ENCODE results near the gene CBX8. TPM values are rescaled to one million over a fixed set of nuclear protein-coding genes. Genes with fewer than 3 reads are reported as not detected.

The CBX8 gene
- polyA plus RNA-seq, 1 experiment = 0.32 TPM

DNA sequence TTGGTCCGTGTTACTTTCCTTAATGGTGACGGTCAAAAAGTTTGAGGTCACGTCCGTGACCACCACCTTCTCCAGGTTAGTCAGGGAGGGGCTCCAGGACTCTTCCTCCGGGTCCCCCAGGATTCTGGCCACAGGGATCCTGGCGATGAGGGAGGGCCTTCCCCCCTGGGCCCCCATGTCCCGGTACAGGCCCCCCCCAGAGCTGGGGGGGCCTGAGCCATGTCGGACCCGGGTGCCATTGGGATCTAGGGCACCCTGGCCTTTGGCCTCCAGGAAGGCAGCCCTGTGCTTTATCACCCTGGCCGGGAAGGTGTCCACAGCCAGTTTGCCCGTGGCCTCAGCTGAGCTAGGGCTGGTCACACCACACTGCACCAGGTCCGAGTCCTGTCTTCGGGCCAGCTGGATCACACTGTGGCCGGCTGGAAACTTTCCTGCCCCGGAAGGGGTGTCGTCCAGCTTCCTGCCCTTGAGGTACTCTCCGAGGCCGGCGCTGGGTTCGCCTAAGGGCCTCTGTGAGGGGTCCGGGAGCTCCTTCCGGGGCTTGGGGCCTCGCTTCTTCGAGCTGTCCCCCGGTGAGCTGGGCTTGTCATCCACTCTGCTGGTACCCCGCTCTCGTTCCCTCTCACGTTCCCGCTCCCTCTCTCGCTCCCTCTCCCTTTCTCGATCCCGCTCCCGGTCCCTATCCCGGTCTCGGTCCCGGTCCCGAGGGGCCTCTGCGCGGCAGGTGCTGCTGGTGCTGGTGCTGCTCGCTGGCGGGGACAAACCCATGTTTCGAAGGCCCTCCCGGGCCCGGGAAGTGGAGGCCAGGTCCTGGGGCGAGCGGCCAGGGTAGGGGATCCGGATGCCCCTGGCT is 2.0 kb downstream of the CBX8 start:
- DNase-seq (ENCODE audit: low read depth) = no peak
- TF ChIP-seq, protein P1, sequence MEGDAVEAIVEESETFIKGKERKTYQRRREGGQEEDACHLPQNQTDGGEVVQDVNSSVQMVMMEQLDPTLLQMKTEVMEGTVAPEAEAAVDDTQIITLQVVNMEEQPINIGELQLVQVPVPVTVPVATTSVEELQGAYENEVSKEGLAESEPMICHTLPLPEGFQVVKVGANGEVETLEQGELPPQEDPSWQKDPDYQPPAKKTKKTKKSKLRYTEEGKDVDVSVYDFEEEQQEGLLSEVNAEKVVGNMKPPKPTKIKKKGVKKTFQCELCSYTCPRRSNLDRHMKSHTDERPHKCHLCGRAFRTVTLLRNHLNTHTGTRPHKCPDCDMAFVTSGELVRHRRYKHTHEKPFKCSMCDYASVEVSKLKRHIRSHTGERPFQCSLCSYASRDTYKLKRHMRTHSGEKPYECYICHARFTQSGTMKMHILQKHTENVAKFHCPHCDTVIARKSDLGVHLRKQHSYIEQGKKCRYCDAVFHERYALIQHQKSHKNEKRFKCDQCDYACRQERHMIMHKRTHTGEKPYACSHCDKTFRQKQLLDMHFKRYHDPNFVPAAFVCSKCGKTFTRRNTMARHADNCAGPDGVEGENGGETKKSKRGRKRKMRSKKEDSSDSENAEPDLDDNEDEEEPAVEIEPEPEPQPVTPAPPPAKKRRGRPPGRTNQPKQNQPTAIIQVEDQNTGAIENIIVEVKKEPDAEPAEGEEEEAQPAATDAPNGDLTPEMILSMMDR (IDR thresholded peaks at IDR 0.05; ENCODE audit: insufficient read depth, low read depth, low read length) = no peak
- ChIA-PET CTCF (interaction anchor here (0.7 to 3.3 kb wide), 6 partner anchors 17 to 214 kb away, joined by 3 to 10 read pairs (median 5); partner anchors contain the start of gene CBX4), POLR2A (no interaction called here)
- peaks cover 9% of the 10 kb centered on the region for H3K36me3 ChIP-seq (ENCODE audit: control insufficient read depth, insufficient read depth, low read length)
- H3K4me3 ChIP-seq (ENCODE audit: low read depth, low read length) = no peak overlapping the region
- peaks cover 34% of the 10 kb centered on the region for H3K27me3 ChIP-seq (ENCODE audit: control insufficient read depth, insufficient read depth, low read length)

DNA sequence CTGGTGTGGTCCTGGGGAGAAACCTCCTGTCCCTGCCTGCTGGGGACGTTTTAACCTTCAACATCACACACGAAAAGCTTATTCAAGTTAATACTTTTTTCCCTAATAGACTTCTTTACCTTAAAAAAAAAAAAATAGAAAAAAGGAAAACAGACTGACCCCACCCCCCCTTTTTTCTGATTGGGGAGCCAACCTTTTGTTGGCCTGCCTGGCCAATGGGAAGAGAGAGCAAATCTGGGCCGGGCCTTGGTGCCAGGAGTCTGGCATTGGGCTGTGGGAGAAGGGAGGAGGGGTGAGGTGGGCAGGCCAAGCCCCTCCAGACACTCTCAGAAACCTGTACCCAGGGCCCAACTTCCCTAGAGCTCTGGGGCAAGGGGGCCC is 3.0 kb downstream of the CBX8 start:
- Histone ChIP-seq H3K27me3 (ENCODE audit: control insufficient read depth, insufficient read depth, low read length) (peaks cover 32% of the 10 kb centered on the region), H3K4me3 (ENCODE audit: low read depth, low read length) (peak overlapping the region; percentile 51), H3K36me3 (ENCODE audit: control insufficient read depth, insufficient read depth, low read length) (peaks cover 9% of the 10 kb centered on the region)
- TF ChIP-seq, protein P1 (IDR thresholded peaks at IDR 0.05; ENCODE audit: insufficient read depth, low read depth, low read length) = no peak
- ChIA-PET POLR2A (interaction anchor here (0.5 kb wide), 1 partner anchor 45 kb away, joined by 3 read pairs; the partner anchor contains the start of gene CBX4), CTCF (interaction anchor here (0.7 to 3.3 kb wide), 8 partner anchors 18 to 199 kb away, joined by 3 to 10 read pairs (median 4); partner anchors contain the start of gene CBX4)
- DNase-seq (ENCODE audit: low read depth) = no peak

DNA sequence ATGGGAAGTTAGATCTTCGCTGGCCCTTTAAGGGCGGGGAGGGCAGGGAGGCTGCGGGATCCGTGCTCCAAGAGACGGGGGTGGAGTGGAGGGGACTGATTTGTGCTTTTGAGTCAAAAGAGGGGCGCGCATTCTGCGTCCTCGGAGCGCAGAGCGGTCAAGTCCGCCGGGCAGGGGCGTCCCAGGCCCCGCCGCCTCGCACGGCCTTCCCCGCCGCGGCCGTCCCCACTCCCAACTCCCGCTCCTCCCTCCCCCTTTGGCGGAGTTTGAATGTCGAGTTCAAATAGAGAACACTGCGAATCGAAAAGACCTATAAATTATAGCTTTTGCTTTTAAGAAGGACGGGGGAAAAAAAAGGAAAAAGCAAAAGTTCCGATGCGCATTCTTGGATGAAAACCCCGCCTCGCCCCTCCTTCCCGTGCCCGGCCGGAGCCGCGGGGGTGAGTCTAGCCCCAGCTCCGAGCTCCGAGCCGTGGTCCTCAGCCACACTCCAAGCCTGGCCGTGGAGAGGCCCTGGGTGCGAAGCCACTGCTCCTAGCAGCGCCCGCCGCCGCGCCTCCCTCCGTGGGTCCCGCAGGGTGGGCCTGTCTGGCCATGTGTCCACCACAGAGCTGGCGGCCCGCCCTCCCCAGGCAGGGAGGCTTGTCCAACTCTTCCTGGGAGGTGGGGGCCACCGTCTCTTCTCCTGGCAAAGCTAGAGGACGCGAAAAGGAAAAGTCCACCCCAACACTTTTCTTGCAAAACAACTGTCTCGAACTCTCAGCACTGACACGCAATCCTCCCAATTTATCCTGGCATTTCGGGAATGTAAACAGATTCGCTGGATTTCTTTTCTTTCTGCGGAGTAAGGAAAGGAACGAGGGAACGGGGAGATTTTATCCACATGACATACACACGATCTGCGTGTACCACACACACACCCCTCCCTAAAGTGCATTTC is 3.6 kb downstream of the CBX8 start:
- DNase-seq (ENCODE audit: low read depth) = peak; percentile 87
- Histone ChIP-seq H3K36me3 (ENCODE audit: control insufficient read depth, insufficient read depth, low read length) (peaks cover 9% of the 10 kb centered on the region), H3K4me3 (ENCODE audit: low read depth, low read length) (peak overlapping the region; percentile 51), H3K27me3 (ENCODE audit: control insufficient read depth, insufficient read depth, low read length) (peaks cover 31% of the 10 kb centered on the region)
- CTCF ChIA-PET = interaction anchor here (0.6 to 3.3 kb wide), 8 partner anchors 18 to 200 kb away, joined by 3 to 10 read pairs (median 4); partner anchors contain the start of gene CBX4
- POLR2A ChIA-PET = interaction anchor here (0.5 kb wide), 1 partner anchor 46 kb away, joined by 3 read pairs; the partner anchor contains the start of gene CBX4
- TF ChIP-seq, protein P1 (IDR thresholded peaks at IDR 0.05; ENCODE audit: insufficient read depth, low read depth, low read length) = no peak

DNA sequence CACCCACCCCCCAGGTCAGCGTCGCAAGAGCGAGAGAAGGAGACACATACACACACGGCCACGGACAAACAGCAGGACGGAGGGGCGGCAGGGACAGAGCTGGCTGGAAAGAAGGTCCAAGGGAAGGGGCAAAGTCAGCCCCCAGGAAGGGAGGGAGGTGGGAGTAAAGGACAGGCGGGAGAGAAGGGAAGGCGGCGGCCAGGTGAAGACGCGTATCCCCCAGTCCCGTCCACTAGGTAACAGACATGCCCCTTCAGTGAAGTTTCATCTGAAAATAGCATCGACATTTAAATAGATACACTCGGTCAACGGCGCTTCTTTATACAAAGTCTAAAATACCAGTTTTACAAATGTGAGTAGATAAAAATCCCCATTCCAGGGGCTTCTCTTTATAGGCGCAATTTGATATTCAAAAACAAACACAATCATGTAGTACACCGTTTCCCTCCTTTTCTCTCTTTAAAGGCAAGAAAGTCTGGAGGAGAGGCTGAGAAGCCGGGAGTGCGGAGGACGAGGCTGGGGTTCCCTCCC is 4.5 kb downstream of the CBX8 start:
- no peak for DNase-seq (ENCODE audit: low read depth)
- POLR2A ChIA-PET = no interaction called here
- H3K4me3 ChIP-seq (ENCODE audit: low read depth, low read length) = peak overlapping the region; percentile 51
- peaks cover 30% of the 10 kb centered on the region for H3K27me3 ChIP-seq (ENCODE audit: control insufficient read depth, insufficient read depth, low read length)
- CTCF ChIA-PET = interaction anchor here (0.6 to 3.3 kb wide), 3 partner anchors 43 to 51 kb away, joined by 4 to 10 read pairs (median 4); partner anchors contain the start of gene CBX4
- H3K36me3 ChIP-seq (ENCODE audit: control insufficient read depth, insufficient read depth, low read length) = peaks cover 9% of the 10 kb centered on the region
- TF ChIP-seq, protein P1 (IDR thresholded peaks at IDR 0.05; ENCODE audit: insufficient read depth, low read depth, low read length) = no peak
